GM19395 (cell line): ENCODE measurements around the gene TTC9.
A peak's percentile ranks its signal among the peaks of the same experiment; 100 is the strongest.

Source experiments
- ATAC-seq: cut with Tn5 transposase; IDR thresholded peaks from one replicate; pipeline ENCODE4 v1.9.1; 2021; ENCODE audit warnings: mild to moderate bottlenecking, moderate library complexity; ENCODE audit not compliant: unreplicated experiment

Gene TTC9

DNA sequence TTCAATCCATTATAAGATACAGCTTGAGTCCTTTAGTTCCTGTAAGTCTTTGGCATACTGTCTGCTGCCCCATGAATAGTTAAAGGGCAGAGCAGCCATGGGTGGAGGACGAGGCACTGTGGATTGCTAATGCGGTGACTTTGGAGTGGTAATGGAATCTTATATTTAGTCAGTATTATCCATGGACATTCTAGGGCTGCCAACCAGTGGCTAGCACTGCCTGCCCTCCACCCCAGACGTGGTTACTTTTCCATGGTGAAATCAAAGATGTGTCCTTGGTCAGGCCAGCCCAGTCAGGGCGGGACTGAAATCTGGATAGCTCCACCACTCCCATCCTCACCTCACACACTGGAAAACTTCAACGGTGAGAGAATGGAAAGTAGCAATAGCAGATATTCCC lies 2.3 kb downstream of the TTC9 start:
- no peak for ATAC-seq

DNA sequence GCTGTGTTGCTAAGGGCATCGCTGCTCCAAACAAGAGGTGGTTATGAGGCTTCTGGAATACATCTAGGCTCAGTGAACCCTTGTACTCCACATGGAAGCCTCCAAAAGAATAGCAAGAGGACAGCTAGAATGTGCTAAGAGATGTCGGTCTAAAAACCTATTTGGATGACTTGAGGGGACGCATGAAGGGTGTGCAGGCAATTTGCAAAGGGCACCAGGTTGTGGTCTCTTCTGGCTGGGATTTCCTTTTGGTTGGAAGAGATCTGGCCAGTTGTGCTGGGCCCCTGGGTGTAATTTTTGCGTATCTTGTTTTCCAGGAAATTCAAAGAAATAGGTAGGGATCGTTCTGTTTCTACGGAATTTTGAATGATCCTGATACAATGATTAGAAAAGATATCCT lies 4.2 kb downstream of the TTC9 start:
- no peak for ATAC-seq

DNA sequence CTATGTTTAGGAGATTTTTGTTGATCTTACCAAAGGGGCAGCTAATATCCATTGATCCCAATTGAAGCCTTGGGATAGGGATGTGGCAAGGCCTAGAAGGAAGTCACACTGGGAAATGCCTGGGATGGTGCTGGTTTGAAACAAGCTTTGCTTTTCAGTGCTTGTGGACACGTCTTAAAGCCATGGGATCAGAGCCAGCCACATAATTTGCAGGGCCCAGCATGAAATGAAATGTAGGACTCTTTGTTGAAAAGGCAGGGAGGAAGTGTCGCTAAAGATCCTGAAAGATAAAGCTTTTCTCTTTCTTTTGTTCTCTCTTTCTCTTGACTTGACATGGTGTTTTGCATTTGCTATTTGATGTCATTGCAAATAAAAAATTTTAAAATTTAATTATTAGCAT lies 5.0 kb downstream of the TTC9 start:
- ATAC-seq: no peak

DNA sequence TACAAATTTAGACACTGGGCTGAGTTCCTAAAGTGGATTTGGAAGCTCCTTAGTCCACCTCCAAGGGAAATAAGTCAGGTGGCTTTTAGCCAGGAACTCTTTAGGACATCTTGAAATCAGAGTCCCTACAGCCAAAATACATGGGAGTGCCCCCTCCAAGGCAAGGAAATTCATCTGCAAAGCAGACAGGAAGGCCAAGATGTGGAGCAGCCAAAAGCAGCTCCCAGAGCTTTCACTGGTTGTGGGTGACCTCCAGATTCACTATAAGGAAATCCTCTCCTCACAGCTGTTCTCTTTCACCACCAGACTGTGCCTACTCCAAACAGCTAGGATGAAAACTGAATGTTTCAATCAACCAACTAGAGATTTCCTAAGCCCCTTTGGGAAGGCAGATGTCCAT lies 6.6 kb downstream of the TTC9 start:
- ATAC-seq: no peak

DNA sequence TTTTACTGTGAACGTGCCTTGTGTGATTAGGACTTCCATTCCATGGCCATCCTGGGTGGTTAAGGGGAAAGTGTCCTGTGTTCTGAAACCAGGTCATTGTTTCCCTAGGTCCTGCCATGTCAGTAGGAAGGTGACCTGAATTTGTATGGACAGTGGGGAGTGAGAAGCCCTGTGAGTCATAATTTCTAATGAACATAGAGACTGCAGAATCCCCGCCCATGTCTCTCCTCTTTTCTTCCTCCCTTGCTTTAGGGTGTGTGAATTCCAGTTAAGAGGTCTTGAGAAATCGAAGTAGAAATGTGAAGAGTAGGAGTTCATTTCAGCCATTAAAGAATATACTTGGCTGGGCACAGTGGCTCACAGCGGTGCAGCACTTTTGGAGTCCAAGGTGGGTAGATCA lies 8.1 kb downstream of the TTC9 start:
- ATAC-seq: no peak

DNA sequence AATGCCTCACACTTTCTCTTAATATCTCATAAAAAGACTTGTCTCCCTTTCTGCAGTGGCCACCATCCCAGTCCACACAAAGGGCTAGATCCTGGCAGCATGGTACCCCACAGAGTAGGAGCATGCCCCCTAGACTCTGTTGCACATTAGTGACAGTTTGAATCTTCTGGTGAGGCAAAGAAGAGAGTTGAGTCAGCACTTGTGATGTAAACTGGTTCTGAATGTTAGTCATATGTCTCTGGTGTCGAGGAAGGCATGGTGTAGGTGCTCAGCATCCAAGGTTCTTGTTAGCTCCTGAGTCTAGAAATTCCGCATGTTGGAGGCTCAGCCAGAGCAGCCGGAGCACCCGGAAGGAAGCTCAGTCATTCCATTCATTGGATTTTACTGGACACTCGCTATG lies 9.8 kb downstream of the TTC9 start:
- no peak for ATAC-seq

- ATAC-seq: no peak
These were observed 11.2 kb downstream of the TTC9 start for GRCh38 chr14:70652871-70653270.

GRCh38 chr14:70653662-70654061 lies 11.9 kb downstream of the TTC9 start:
- no peak for ATAC-seq

DNA sequence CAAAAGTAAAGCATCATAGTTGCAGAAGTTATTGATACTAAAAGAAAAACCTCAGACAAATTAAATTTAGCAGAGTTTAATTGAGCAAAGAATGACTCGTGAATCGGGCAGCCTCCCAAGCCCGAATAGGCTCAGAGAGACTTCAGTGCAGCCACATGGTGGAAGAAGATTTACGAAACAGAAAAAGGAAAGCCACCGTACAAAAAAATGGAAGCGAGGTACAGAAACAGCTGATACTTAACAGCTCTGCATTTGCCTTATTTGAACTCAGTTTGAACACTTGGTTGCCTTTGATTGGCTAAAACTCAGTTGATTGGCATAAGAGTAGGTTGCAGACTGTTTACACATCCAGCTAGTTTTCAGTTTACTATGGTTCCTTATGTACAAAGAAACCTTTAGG lies 12.9 kb downstream of the TTC9 start:
- no peak for ATAC-seq

GRCh38 chr14:70655110-70655826 lies 13.6 kb downstream of the TTC9 start:
- peak; percentile 86 for ATAC-seq

- ATAC-seq: no peak
These were observed 17.2 kb downstream of the TTC9 start for GRCh38 chr14:70658899-70659298.

DNA sequence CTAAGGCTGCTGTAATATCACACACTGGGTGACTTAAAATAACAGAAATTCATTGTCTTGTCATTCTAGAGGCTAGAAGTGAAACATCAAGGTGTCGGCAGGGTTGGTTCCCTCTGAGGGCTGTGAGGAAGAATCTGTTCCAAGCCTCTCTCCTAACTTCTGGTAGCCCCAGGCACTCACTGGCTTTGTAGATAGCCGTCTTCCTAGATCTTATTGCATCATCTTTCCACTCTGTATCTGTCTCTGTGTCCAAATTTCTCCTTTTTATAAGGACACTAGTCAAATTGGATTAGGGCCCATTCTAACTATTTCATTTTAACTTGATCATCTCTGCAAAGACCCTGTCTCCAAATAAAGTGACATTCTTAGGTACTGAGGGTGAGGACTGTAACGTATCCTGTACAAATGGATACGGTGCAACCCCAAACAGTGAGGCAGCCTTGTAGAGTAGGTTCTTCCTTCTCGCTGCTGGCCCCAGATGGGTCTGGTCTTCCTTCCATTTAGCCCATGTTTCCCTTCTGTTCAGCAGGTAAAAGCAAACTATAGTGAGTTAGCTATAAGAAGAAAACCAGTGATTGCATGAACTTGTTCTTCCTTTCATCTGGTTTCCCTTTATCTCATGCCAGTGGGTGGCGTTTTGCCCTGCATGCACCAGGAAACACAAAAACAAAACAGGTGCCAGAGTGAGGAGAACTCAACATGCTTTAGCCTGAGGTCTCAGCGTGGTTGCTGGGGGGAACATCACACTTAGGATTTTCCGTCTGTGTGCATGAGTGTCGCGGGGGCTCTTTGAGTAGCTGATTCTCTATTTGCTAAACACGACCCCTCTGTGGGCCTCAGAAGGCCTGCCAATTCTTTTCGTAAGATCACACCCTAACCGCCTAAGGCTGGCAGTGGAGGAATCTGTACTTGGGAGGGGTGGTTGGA lies 19.5 kb downstream of the TTC9 start:
- ATAC-seq: no peak

- no peak for ATAC-seq
These were observed 20.4 kb downstream of the TTC9 start for GRCh38 chr14:70662080-70662479.

GRCh38 chr14:70662816-70663215 lies 21.1 kb downstream of the TTC9 start:
- ATAC-seq: no peak

GRCh38 chr14:70663707-70664179 lies 22.0 kb downstream of the TTC9 start:
- ATAC-seq: peak; percentile 39

GRCh38 chr14:70664698-70665447 lies 23.2 kb downstream of the TTC9 start:
- peak; percentile 15 for ATAC-seq

DNA sequence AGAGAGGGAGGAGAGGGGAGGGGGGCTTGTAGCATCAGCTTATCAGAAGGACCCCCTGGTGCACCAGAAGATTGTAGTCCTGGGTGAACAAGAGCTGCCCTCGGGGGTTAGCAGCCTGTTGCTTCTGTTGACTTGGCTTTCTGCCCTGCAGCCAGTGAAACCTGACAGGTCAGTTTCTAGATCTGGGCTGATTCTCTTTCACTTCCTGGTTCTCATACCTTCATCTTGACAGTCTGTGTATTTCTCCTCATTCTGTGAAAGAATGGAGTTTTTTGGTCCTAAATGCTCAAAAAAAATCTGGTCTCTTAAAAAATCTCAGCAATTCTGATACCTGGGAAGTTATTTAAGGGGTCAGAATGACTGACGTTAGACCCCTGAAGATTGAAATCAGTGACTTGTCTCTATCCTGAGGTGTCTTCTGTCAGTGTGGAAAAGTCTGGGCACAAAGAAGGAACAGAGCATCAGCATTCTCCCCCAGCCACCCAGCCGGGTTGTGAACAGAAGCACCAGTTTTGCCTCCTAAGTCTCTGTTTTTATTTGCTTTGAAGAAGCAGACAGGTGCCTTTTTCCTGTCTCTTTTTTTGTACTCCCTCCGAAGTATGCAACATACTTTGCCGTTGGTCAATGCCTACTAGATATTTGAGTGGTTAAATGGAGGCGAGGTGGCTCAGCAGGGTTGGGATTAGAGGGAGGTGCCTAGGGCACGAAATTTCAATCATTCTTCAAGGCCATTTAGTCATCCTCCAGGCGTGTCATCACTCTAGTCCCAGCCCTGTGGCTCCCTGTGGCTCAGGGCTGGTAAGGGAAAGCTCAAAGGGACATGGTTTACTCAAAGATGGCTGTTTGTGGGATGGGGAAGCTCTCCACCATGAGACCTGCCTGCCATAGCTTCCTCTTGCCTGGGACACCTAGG lies 24.0 kb downstream of the TTC9 start:
- peak; percentile 65 for ATAC-seq

DNA sequence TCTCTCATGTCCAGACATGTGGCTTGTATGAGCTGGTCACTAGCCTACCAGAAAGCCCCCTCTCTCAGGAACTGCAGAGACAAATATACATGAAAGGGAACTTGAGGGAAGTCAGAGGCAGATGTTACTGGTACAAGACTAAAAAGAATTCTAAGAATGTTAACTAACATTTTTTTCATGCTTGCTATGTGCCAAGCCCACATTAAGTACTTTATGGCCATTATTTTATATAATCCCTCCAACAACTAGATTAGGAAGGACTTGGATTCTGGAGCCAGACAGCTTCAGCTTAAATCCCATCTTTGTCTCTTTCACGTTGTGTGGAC lies 24.6 kb downstream of the TTC9 start:
- no peak for ATAC-seq

DNA sequence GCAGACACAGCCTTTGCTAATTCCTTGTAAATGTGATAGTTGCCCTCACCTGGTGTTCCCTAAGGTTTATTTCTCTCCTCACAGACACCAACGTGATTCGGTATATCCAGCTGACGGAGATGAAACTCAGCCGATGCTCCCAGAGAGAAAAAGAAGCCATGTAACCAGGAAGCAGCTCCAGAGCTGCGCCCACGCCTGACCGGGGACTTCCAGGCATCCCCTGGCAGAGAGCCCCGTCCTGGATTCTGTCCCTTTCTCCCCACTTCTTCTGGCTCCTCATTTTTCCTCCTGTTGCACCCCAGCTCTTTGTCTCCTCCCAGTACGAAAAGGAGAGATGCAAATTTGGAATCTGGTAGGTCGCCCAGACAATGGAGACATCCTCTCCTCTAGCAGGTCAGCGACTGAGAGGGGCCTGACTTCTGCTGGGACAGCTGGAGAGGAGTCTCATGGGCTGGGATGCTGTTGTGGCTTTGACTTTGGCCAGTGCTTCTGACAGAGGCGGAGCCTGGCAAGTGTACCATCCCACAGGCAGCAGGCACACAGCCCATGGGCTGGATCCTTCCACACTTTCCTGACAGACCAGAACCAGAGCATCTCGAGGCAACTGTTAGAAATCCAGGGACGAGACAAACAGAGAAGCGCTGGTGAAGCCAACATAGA lies 29.4 kb downstream of the TTC9 start:
- no peak for ATAC-seq
